ENCODE measurements around the gene BCDIN3D. TPM values are rescaled to one million over a fixed set of nuclear protein-coding genes. Genes with fewer than 3 reads are reported as not detected.

The BCDIN3D gene
- total RNA-seq, 1 donor from 2014 or later = 3.3 TPM

Other genes starting within 250 kb of the BCDIN3D start
- gene FAM186B, start 237.5 kb downstream of the BCDIN3D start, total RNA-seq = 0.27 to 0.51 TPM (median 0.46 TPM) in 3 replicates
- 12.5 to 23.9 TPM (median 15.1 TPM) in 3 replicates for gene PRPF40B, start 219.5 kb downstream of the BCDIN3D start, total RNA-seq
- 49.4 to 55.8 TPM (median 55.6 TPM) in 3 replicates for gene FMNL3, start 135.7 kb downstream of the BCDIN3D start, total RNA-seq
- gene TMBIM6, start 101.5 kb downstream of the BCDIN3D start, total RNA-seq = 321 to 344 TPM (median 335 TPM) in 3 replicates
- gene NCKAP5L, start 14.7 kb downstream of the BCDIN3D start, total RNA-seq = 36.3 to 47.6 TPM (median 46.0 TPM) in 3 replicates
- gene FAIM2, start 60.8 kb upstream of the BCDIN3D start, total RNA-seq = 0.47 to 1.3 TPM (median 0.74 TPM) in 3 replicates
- gene AQP2, start 107.6 kb upstream of the BCDIN3D start, total RNA-seq = not detected in 3 replicates
- 0.20 TPM in 1 of 3 replicates, not detected in the others for gene AQP5, start 118.8 kb upstream of the BCDIN3D start, total RNA-seq
- not detected in 3 replicates for gene AQP6, start 129.8 kb upstream of the BCDIN3D start, total RNA-seq
- 25.7 to 31.0 TPM (median 28.4 TPM) in 3 replicates for gene RACGAP1, start 182.4 kb upstream of the BCDIN3D start, total RNA-seq
- 2.5 to 4.4 TPM (median 3.9 TPM) in 3 replicates for gene ASIC1, start 214.5 kb upstream of the BCDIN3D start, total RNA-seq
- 50.8 to 55.7 TPM (median 52.0 TPM) in 3 replicates for gene SMARCD1, start 242.2 kb upstream of the BCDIN3D start, total RNA-seq

Data from chondrocyte (in vitro differentiated cells).